ENCODE results near the gene NUTM2G. TPM values are rescaled to one million over a fixed set of nuclear protein-coding genes. Genes with fewer than 3 reads are reported as not detected.
"Not testable (repeated sequence)": the region's sequence is repeated elsewhere in the genome, so short reads cannot be mapped to it uniquely, and the experiment has no call there.

NUTM2G gene
- total RNA-seq, 1 experiment from 2014 or later: not detected

- not testable (repeated sequence) for H3K4me3 ChIP-seq, DNase-seq, H3K9me3 ChIP-seq, H3K36me3 ChIP-seq, H3K27me3 ChIP-seq
Measured at GRCh38 chr9:96937442-96937841, 8.8 kb downstream of the NUTM2G start.

- H3K4me3 ChIP-seq, H3K27me3 ChIP-seq, DNase-seq, H3K36me3 ChIP-seq, H3K9me3 ChIP-seq: not testable (repeated sequence)
Measured at GRCh38 chr9:96938957-96939665, 10.5 kb downstream of the NUTM2G start.

- not testable (repeated sequence) for H3K9me3 ChIP-seq, H3K36me3 ChIP-seq, DNase-seq, H3K27me3 ChIP-seq, H3K4me3 ChIP-seq
Measured at GRCh38 chr9:96940982-96941381, 12.3 kb downstream of the NUTM2G start.

GRCh38 chr9:96941628-96942027 is 13.0 kb downstream of the NUTM2G start:
- H3K9me3 ChIP-seq, H3K4me3 ChIP-seq, H3K27me3 ChIP-seq, H3K36me3 ChIP-seq, DNase-seq: not testable (repeated sequence)

- H3K27me3 ChIP-seq, H3K4me3 ChIP-seq, H3K36me3 ChIP-seq, DNase-seq, H3K9me3 ChIP-seq: not testable (repeated sequence)
Measured at GRCh38 chr9:96942181-96942580, 13.5 kb downstream of the NUTM2G start.

- H3K4me3 ChIP-seq, H3K27me3 ChIP-seq, H3K9me3 ChIP-seq, DNase-seq, H3K36me3 ChIP-seq: not testable (repeated sequence)
Measured at GRCh38 chr9:96949346-96949745, 20.7 kb downstream of the NUTM2G start.

GRCh38 chr9:96950539-96950938 is 21.9 kb downstream of the NUTM2G start:
- H3K9me3 ChIP-seq, H3K36me3 ChIP-seq, H3K27me3 ChIP-seq, H3K4me3 ChIP-seq, DNase-seq: not testable (repeated sequence)

GRCh38 chr9:96967591-96967990 is 38.9 kb downstream of the NUTM2G start:
- not testable (repeated sequence) for H3K36me3 ChIP-seq, DNase-seq, H3K27me3 ChIP-seq, H3K4me3 ChIP-seq, H3K9me3 ChIP-seq

- H3K4me3 ChIP-seq, DNase-seq, H3K36me3 ChIP-seq: not testable (repeated sequence)
Measured at GRCh38 chr9:96972552-96972951, 43.9 kb downstream of the NUTM2G start.

GRCh38 chr9:96974037-96974436 is 45.4 kb downstream of the NUTM2G start:
- DNase-seq, H3K9me3 ChIP-seq: not testable (repeated sequence)

More at GRCh38 chr9:96972552-96972951, 43.9 kb downstream of the NUTM2G start:
- not testable (repeated sequence) for H3K9me3 ChIP-seq, H3K27me3 ChIP-seq

GRCh38 chr9:96983496-96984122 is 55.0 kb downstream of the NUTM2G start:
- not testable (repeated sequence) for H3K4me3 ChIP-seq, H3K27me3 ChIP-seq, DNase-seq, H3K36me3 ChIP-seq, H3K9me3 ChIP-seq

More at GRCh38 chr9:96974037-96974436, 45.4 kb downstream of the NUTM2G start:
- not testable (repeated sequence) for H3K36me3 ChIP-seq, H3K27me3 ChIP-seq, H3K4me3 ChIP-seq

GRCh38 chr9:96984139-96984538 is 55.5 kb downstream of the NUTM2G start:
- not testable (repeated sequence) for H3K9me3 ChIP-seq, DNase-seq, H3K27me3 ChIP-seq, H3K4me3 ChIP-seq, H3K36me3 ChIP-seq

- not testable (repeated sequence) for DNase-seq, H3K4me3 ChIP-seq, H3K27me3 ChIP-seq, H3K9me3 ChIP-seq, H3K36me3 ChIP-seq
Measured at GRCh38 chr9:96984887-96985286, 56.2 kb downstream of the NUTM2G start.

Other genes with a start within 250 kb of the NUTM2G start
- gene ZNF510, start 150.8 kb upstream of the NUTM2G start, total RNA-seq (2014; rRNA removed; shearing (Covaris generic); ENCODE audit: low replicate concordance): 2.7 and 4.6 TPM in 2 replicates
- 5.1 and 6.3 TPM in 2 replicates for gene ZNF782, start 74.3 kb upstream of the NUTM2G start, total RNA-seq (2014; rRNA removed; shearing (Covaris generic); ENCODE audit: low replicate concordance)
- 1.9 and 4.0 TPM in 2 replicates for gene CTSV, start 110.3 kb downstream of the NUTM2G start, total RNA-seq (2014; rRNA removed; shearing (Covaris generic); ENCODE audit: low replicate concordance)